ENCODE results near the gene MCAM. TPM values are rescaled to one million over a fixed set of nuclear protein-coding genes. Genes with fewer than 3 reads are reported as not detected.

The MCAM gene
- polyA plus RNA-seq, 10 donors: 177 to 226 (median 196) TPM

DNA sequence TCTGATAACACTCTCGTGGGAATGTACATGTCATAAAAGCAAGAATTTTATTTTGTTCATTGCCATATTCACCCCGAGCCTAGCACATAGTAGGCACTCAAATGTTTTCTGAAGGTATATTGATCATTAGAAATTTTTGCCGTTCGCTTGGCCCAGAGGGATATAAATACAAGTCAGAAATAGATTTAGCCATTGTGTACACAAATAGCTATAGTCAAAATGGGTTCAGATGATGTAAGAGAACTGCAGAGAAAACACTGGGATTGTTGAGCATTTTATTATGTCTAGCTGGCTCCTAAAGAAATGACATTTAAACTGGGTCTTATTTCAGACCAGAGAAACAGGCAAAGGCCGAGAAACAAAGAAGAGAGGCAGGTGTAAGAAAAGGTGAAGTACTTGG, 49.3 kb downstream of the MCAM start:
- DNase-seq: no peak

DNA sequence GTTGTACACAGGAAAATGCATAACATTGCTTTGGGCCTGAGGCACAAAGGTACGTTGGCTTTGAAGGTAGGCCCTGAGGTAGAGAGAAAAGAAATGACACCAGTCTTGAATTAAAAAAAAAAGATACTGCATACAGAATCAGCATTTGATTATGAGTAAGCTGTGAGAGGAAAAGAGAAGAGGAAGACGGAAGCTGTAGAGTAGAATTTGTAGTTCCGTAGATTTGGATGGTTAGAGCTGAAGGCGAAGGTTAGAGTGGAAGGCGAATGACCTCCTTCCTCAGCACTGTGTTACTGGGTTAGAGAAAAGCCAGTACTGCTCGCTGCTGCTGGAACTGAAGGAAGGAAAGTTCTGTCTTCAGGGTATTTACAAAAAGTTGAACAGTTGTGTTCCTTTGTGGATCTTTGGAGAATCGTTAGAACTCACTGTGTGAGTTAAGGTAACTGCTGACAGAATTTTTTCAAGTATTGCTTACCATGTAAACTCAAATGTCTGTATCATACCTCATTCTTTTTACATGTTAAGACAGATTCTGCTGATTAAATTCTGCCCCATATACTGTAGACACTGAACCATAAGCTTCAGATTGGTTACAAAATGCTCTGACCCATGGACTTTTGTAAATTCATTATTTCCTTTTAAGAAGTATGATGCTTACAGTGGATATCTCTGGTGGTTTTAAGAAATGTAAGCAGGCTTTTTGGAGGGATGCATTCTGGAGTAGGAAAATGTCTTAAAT, 50.2 kb downstream of the MCAM start:
- DNase-seq: no peak

GRCh38 chr11:119266063-119266462, 50.9 kb downstream of the MCAM start:
- DNase-seq: no peak

DNA sequence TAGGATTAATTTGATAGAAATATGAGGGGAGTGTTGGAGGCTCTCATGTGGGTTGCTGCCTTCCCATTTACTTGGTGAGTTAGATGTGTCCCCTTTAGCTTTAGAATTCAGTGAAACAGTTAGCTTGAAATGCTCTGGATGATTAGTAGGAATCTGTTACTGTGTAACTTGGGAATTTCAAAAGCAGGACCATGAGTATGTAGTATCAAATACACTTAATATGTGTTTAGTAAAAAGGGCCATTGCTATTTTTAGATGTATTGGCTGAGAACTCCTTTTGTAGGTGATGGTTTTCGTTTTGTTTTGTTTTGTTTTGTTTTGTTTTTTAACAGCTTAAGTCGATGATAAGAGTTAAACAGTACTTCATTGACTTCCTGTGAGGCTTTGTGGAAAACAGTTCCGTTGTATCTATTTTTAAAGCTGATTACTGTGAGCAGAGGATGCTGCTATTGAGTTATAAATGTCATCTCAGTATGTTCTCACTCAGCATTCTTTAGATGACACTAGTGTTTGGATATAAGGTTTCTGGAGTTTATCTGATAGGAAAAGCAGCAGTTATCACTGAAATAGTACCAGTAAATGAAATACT, 53.5 kb downstream of the MCAM start:
- peak in 2 of 3 donors; percentile 5 to 20 for DNase-seq

DNA sequence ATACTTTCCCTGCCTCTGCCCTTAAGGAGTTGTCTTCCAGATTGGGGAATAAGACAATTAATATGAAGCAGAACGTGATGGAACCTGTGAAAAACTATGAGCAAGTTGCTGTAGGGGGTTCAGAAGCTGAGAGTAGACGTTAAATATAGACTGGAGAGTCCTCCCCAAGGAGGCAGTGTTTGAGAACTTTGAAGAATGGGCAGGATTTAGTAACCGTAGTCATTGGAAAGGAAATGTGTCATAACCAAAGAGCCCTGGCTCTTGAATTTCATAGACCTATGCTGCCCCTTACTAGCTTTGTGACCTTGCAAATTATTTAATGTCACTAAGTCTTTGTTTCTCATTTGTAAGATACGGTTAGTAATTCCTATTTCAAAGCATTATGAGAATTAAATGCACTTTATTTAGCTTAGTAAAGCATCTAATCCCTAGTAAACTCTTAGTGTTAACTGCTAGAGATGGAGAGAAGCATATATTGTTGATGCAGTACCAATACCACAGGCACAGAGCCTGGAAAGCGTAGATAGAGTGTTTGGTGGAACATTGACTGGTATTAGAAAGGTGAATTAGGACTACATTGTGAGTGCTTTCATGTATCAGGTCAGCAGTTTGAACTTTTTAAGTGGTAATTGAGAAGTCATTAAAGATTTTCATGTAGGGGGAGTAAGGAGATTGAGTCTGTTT, 54.1 kb downstream of the MCAM start:
- DNase-seq: peak in 2 of 3 donors; percentile 13 to 14

DNA sequence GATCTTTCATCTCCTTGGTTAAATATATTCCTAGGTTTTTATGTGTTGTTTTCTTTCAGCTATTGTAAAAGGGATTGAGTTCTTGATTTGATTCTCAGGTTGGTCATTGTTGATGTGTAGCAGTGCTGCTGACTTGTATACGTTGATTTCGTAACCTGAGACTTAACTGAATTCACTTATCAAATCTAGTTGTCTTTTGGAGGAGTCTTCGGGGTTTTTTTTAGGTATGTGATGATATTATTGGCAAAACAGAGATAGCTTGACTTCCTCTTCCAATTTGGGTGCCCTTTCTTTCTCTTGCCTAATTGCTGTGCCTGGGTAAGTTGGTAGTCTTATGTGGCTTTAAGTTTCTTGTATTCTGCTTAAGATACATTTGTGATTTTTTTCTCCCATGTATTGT, 57.9 kb downstream of the MCAM start:
- no peak for DNase-seq

Other genes starting within 250 kb of the MCAM start
- gene VPS11, start 249.3 kb downstream of the MCAM start, polyA plus RNA-seq (ENCODE audit: insufficient read length in 10 of 10): 10 to 100 TPM; 24.9 to 35.4 (median 27.8) TPM
- 10 to 100 TPM; 18.2 to 28.9 (median 23.0) TPM for gene HMBS, start 232.2 kb downstream of the MCAM start, polyA plus RNA-seq (ENCODE audit: insufficient read length in 10 of 10)
- gene DPAGT1, start 215.3 kb downstream of the MCAM start, polyA plus RNA-seq (ENCODE audit: insufficient read length in 10 of 10): 10 to 100 TPM; 24.4 to 35.7 (median 30.7) TPM
- 1 to 10 TPM; 6.4 to 9.4 (median 7.1) TPM for gene C2CD2L, start 209.8 kb downstream of the MCAM start, polyA plus RNA-seq (ENCODE audit: insufficient read length in 10 of 10)
- gene HINFP, start 195.6 kb downstream of the MCAM start, polyA plus RNA-seq (ENCODE audit: insufficient read length in 10 of 10): 10 to 100 TPM; 13.7 to 25.0 (median 17.8) TPM
- under 1 TPM; 0.10 to 0.60 (median 0.32) TPM for gene ABCG4, start 168.1 kb downstream of the MCAM start, polyA plus RNA-seq (ENCODE audit: insufficient read length in 10 of 10)
- gene NLRX1, start 148.4 kb downstream of the MCAM start, polyA plus RNA-seq (ENCODE audit: insufficient read length in 10 of 10): 10 to 100 TPM in 9 of 10 donors, 1 to 10 TPM in 1; 9.7 to 12.4 (median 11.6) TPM
- gene NHERF4, start 131.7 kb downstream of the MCAM start, polyA plus RNA-seq (ENCODE audit: insufficient read length in 10 of 10): under 1 TPM in 5 of 10 donors, not detected in 5; 0.09 to 0.34 (median 0.22) TPM
- 10 to 100 TPM; 10.1 to 16.7 (median 13.2) TPM for gene CBL, start 110.8 kb downstream of the MCAM start, polyA plus RNA-seq (ENCODE audit: insufficient read length in 10 of 10)
- gene RNF26, start 17.4 kb upstream of the MCAM start, polyA plus RNA-seq (ENCODE audit: insufficient read length in 10 of 10): 10 to 100 TPM; 11.7 to 22.9 (median 16.1) TPM
- gene C1QTNF5, start 23.8 kb upstream of the MCAM start, polyA plus RNA-seq (ENCODE audit: insufficient read length in 10 of 10): 10 to 100 TPM; 15.2 to 36.1 (median 25.4) TPM
- under 1 TPM in 1 of 10 donors, not detected in 9; 0.07 TPM for gene MFRP, start 29.6 kb upstream of the MCAM start, polyA plus RNA-seq (ENCODE audit: insufficient read length in 10 of 10)
- 10 to 100 TPM; 18.1 to 66.0 (median 44.8) TPM for gene USP2, start 64.6 kb upstream of the MCAM start, polyA plus RNA-seq (ENCODE audit: insufficient read length in 10 of 10)
- gene THY1, start 106.0 kb upstream of the MCAM start, polyA plus RNA-seq (ENCODE audit: insufficient read length in 10 of 10): 100 to 1,000 TPM; 101 to 234 (median 128) TPM